SKM-1 treated with dmso at 0.1 percent for 144 hours (cell line): Measurements from ENCODE around the gene ICA1.

Experiments
- DNase-seq: peaks from one replicate; lab custom pipeline; 2025; ENCODE audit not compliant: unreplicated experiment; lab: John Stamatoyannopoulos, UW

Gene ICA1

GRCh38 chr7:8161364-8161828, 100.6 kb downstream of the ICA1 start:
- no peak for DNase-seq

GRCh38 chr7:8160779-8161345, 101.1 kb downstream of the ICA1 start:
- no peak for DNase-seq

- DNase-seq = no peak
These were observed 101.7 kb downstream of the ICA1 start for GRCh38 chr7:8160250-8160649.

GRCh38 chr7:8159595-8159994, 102.4 kb downstream of the ICA1 start:
- DNase-seq = no peak

GRCh38 chr7:8157296-8157695, 104.7 kb downstream of the ICA1 start:
- DNase-seq = no peak

GRCh38 chr7:8155836-8156235, 106.1 kb downstream of the ICA1 start:
- no peak for DNase-seq

GRCh38 chr7:8154272-8154671, 107.7 kb downstream of the ICA1 start:
- DNase-seq = no peak

GRCh38 chr7:8152489-8153192, 109.3 kb downstream of the ICA1 start:
- DNase-seq = no peak

GRCh38 chr7:8151161-8151725, 110.7 kb downstream of the ICA1 start:
- no peak for DNase-seq

GRCh38 chr7:8149222-8149621, 112.7 kb downstream of the ICA1 start:
- no peak for DNase-seq

GRCh38 chr7:8147760-8148463, 114.1 kb downstream of the ICA1 start:
- DNase-seq = no peak

- DNase-seq = no peak
These were observed 115.1 kb downstream of the ICA1 start for GRCh38 chr7:8146788-8147413.

- no peak for DNase-seq
These were observed 115.7 kb downstream of the ICA1 start for GRCh38 chr7:8146106-8146787.

- DNase-seq = no peak
These were observed 117.1 kb downstream of the ICA1 start for GRCh38 chr7:8144856-8145255.

GRCh38 chr7:8143151-8143874, 118.7 kb downstream of the ICA1 start:
- DNase-seq = no peak

- no peak for DNase-seq
These were observed 119.5 kb downstream of the ICA1 start for GRCh38 chr7:8142477-8142876.

- no peak for DNase-seq
These were observed 120.9 kb downstream of the ICA1 start for GRCh38 chr7:8141070-8141469.

- no peak for DNase-seq
These were observed 125.8 kb downstream of the ICA1 start for GRCh38 chr7:8136051-8136730.

- no peak for DNase-seq
These were observed 126.5 kb downstream of the ICA1 start for GRCh38 chr7:8135417-8135816.
